Measurements from ENCODE around the gene C16orf54.
"Not testable (repeated sequence)": the region's sequence is repeated elsewhere in the genome, so short reads cannot be mapped to it uniquely, and the experiment has no call there.

DNA sequence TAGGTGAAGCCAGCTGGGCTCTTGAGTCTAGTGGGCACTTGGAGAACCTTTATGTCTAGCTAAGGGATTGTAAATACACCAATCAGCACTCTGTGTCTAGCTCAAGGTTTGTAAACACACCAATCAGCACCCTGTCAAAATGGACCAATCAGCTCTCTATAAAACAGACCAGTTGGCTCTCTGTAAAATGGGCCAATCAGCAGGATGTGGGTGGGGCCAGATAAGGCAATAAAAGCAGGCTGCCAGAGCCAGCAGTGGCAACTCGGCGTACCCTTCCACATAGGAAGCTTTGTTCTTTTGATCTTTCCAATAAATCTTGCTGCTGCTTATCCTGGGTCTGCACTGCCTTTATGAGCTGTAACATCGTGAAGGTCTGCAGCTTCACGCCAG, 3.0 kb upstream of the C16orf54 start:
- not testable (repeated sequence) for TF ChIP-seq POLR2AphosphoS5 (IDR thresholded peaks at IDR 0.05; ENCODE audit: borderline replicate concordance, low read depth, low read length); EZH2 (IDR thresholded peaks at IDR 0.05); FOXP2 (optimal IDR thresholded peaks at IDR 0.05; ENCODE audit: control extremely low read depth, extremely low read length, insufficient read depth)

All from SK-N-MC (cell line).